WTC11 (cell line): ENCODE measurements around the gene DPCD.

Experiments
- CTCF ChIP-seq: fragments of 200-600 bp; IDR thresholded peaks from 2 replicates; pipeline ENCODE4 v1.8.0; 2022; ENCODE audit warnings: antibody characterized with exemption
- E2F1 ChIP-seq: sonication (generic); formaldehyde crosslinking; IDR thresholded peaks from 2 replicates; pipeline ENCODE4 v1.8.0; 2022; ENCODE audit warnings: mild to moderate bottlenecking, missing genetic modification reagents
- ESRRA ChIP-seq: sonication (generic); formaldehyde crosslinking; IDR thresholded peaks from 2 replicates; pipeline ENCODE4 v1.8.1; 2022; ENCODE audit warnings: mild to moderate bottlenecking, missing genetic modification reagents, borderline replicate concordance
- FOXK1 ChIP-seq: sonication (generic); formaldehyde crosslinking; IDR thresholded peaks from 2 replicates; pipeline ENCODE4 v1.8.0; 2022; ENCODE audit warnings: mild to moderate bottlenecking, moderate library complexity, missing genetic modification reagents
- FOXP1 ChIP-seq: sonication (generic); formaldehyde crosslinking; IDR thresholded peaks from 2 replicates; pipeline ENCODE4 v1.8.0; 2022; ENCODE audit warnings: missing genetic modification reagents, mild to moderate bottlenecking, moderate library complexity, borderline replicate concordance
- MYBL2 ChIP-seq: sonication (generic); formaldehyde crosslinking; IDR thresholded peaks from 2 replicates; pipeline ENCODE4 v1.8.1; 2023; ENCODE audit warnings: mild to moderate bottlenecking, moderate library complexity, missing genetic modification reagents
- PRDM15 ChIP-seq: sonication (generic); formaldehyde crosslinking; IDR thresholded peaks from 2 replicates; pipeline ENCODE4 v1.8.0; 2022; ENCODE audit warnings: missing genetic modification reagents
- PREB ChIP-seq: sonication (generic); formaldehyde crosslinking; IDR thresholded peaks from 2 replicates; pipeline ENCODE4 v1.8.1; 2022; ENCODE audit warnings: mild to moderate bottlenecking, missing genetic modification reagents, moderate library complexity, borderline replicate concordance
- TP53 ChIP-seq: sonication (generic); formaldehyde crosslinking; IDR thresholded peaks from 2 replicates; pipeline ENCODE4 v1.8.1; 2023; ENCODE audit warnings: mild to moderate bottlenecking, missing genetic modification reagents
- ZNF138 ChIP-seq: sonication (generic); formaldehyde crosslinking; conservative IDR thresholded peaks from 2 replicates; pipeline ENCODE4 v1.8.1; 2022; ENCODE audit warnings: mild to moderate bottlenecking, moderate library complexity, missing genetic modification reagents
- ZNF671 ChIP-seq: fragments of 250-450 bp; sonication (Bioruptor Pico); IDR thresholded peaks from 2 replicates; pipeline ENCODE4 v1.8.0; 2021; ENCODE audit warnings: mild to moderate bottlenecking

GRCh38 chr10:101619983-101620382 lies 31.9 kb downstream of the DPCD start:
- no peak for TF ChIP-seq CTCF
- no peak for TF ChIP-seq TP53 (CRISPR knock-in tag)
- no peak for TF ChIP-seq E2F1 (CRISPR knock-in tag)
- TF ChIP-seq ZNF671 (CRISPR knock-in tag) = no peak
- no peak for TF ChIP-seq FOXP1 (CRISPR knock-in tag)
- no peak for TF ChIP-seq FOXK1
- no peak for TF ChIP-seq PREB
- no peak for TF ChIP-seq PRDM15 (CRISPR knock-in tag)
- TF ChIP-seq MYBL2 (CRISPR knock-in tag) = no peak
- TF ChIP-seq ZNF138 (CRISPR knock-in tag) = no peak
- no peak for TF ChIP-seq ESRRA (CRISPR knock-in tag)
